GM19395 (cell line): ENCODE results near the gene NEU2.
"Not testable (repeated sequence)": the region's sequence is repeated elsewhere in the genome, so short reads cannot be mapped to it uniquely, and the experiment has no call there.

Experiments
- ATAC-seq: cut with Tn5 transposase; IDR thresholded peaks from one replicate; pipeline ENCODE4 v1.9.1; 2021; ENCODE audit warnings: mild to moderate bottlenecking, moderate library complexity; ENCODE audit not compliant: unreplicated experiment

The NEU2 gene

GRCh38 chr2:233009661-233010060 is 22.8 kb upstream of the NEU2 start:
- no peak for ATAC-seq

GRCh38 chr2:233010569-233011267 is 21.8 kb upstream of the NEU2 start:
- no peak for ATAC-seq

- ATAC-seq, result no peak
Observed at GRCh38 chr2:233011268-233011650, 21.2 kb upstream of the NEU2 start.

GRCh38 chr2:233011702-233012131 is 20.8 kb upstream of the NEU2 start:
- no peak for ATAC-seq

- no peak for ATAC-seq
Observed at GRCh38 chr2:233012301-233012971, 20.0 kb upstream of the NEU2 start.

GRCh38 chr2:233013027-233013461 is 19.4 kb upstream of the NEU2 start, which contains the start of gene NGEF:
NGEF (minus strand) TSS chr2:233013256; CDS start chr2:232974890, 38,366 bp downstream.
- ATAC-seq, result no peak

- ATAC-seq, result no peak
Observed at GRCh38 chr2:233013650-233014049, 18.8 kb upstream of the NEU2 start.

- ATAC-seq, result no peak
Observed at GRCh38 chr2:233015019-233015645, 17.3 kb upstream of the NEU2 start.

GRCh38 chr2:233017947-233018346 is 14.5 kb upstream of the NEU2 start:
- no peak for ATAC-seq

- not testable (repeated sequence) for ATAC-seq
Observed at GRCh38 chr2:233019610-233020009, 12.9 kb upstream of the NEU2 start.

- ATAC-seq, result no peak
Observed at GRCh38 chr2:233020454-233020853, 12.0 kb upstream of the NEU2 start.

GRCh38 chr2:233021771-233022170 is 10.7 kb upstream of the NEU2 start:
- no peak for ATAC-seq

GRCh38 chr2:233022561-233022960 is 9.9 kb upstream of the NEU2 start:
- ATAC-seq, result no peak

- no peak for ATAC-seq
Observed at GRCh38 chr2:233023007-233023760, 9.3 kb upstream of the NEU2 start.

GRCh38 chr2:233023761-233024410 is 8.6 kb upstream of the NEU2 start:
- no peak for ATAC-seq

- no peak for ATAC-seq
Observed at GRCh38 chr2:233025706-233026105, 6.8 kb upstream of the NEU2 start.

- no peak for ATAC-seq
Observed at GRCh38 chr2:233026198-233026813, 6.2 kb upstream of the NEU2 start.

GRCh38 chr2:233029321-233029720 is 3.2 kb upstream of the NEU2 start:
- no peak for ATAC-seq

GRCh38 chr2:233031556-233032500 is 644 bp upstream of the NEU2 start:
- ATAC-seq, result no peak
